SK-N-SH treated with all-trans-retinoic acid at 6 μM for 48 hours (cell line): ENCODE measurements around the gene BUB1B.

Source experiments
- ATAC-seq: fragments of 200-7000 bp; cut with Tn5 transposase; 3 replicates; pipeline ENCODE4 v1.9.1; 2020; ENCODE audit warnings: mild to moderate bottlenecking, moderate library complexity
- ARNTL ChIP-seq: fragments of 450-650 bp; formaldehyde crosslinking; IDR thresholded peaks from 2 replicates; pipeline ENCODE4 v1.5.0; 2020; ENCODE audit warnings: low read depth, mild to moderate bottlenecking, moderate library complexity, borderline replicate concordance
- CREB5 ChIP-seq: fragments of 250-450 bp; sonication (Bioruptor Pico); IDR thresholded peaks from 2 replicates; pipeline ENCODE4 v1.5.1; 2020; ENCODE audit warnings: low read depth, mild to moderate bottlenecking, moderate library complexity
- CSDC2 ChIP-seq: fragments of 250-450 bp; sonication (Bioruptor Pico); IDR thresholded peaks from 2 replicates; pipeline ENCODE4 v1.5.0; 2020; ENCODE audit warnings: mild to moderate bottlenecking, moderate library complexity
- CSRNP3 ChIP-seq: fragments of 250-450 bp; sonication (Bioruptor Pico); IDR thresholded peaks from 2 replicates; pipeline ENCODE4 v1.5.1; 2021; ENCODE audit warnings: mild to moderate bottlenecking, moderate library complexity
- ESRRG ChIP-seq: fragments of 250-450 bp; sonication (Bioruptor Pico); IDR thresholded peaks from 2 replicates; pipeline ENCODE4 v1.6.1; 2021; ENCODE audit warnings: mild to moderate bottlenecking
- GLIS3 ChIP-seq: fragments of 250-450 bp; sonication (Bioruptor Pico); IDR thresholded peaks from 2 replicates; pipeline ENCODE4 v1.5.0; 2020; ENCODE audit warnings: mild to moderate bottlenecking, moderate library complexity
- ISL1 ChIP-seq: fragments of 250-450 bp; sonication (Bioruptor Pico); IDR thresholded peaks from 2 replicates; pipeline ENCODE4 v2.1.2; 2022; ENCODE audit warnings: mild to moderate bottlenecking, moderate library complexity
- PATZ1 ChIP-seq: fragments of 250-450 bp; sonication (Bioruptor Pico); IDR thresholded peaks from 2 replicates; pipeline ENCODE4 v1.8.0; 2020; ENCODE audit warnings: mild to moderate bottlenecking, moderate library complexity, borderline replicate concordance
- PPARA ChIP-seq: fragments of 250-450 bp; sonication (Bioruptor Pico); IDR thresholded peaks from 2 replicates; pipeline ENCODE4 v1.5.0; 2020; ENCODE audit warnings: mild to moderate bottlenecking, borderline replicate concordance
- RARB ChIP-seq: fragments of 250-450 bp; sonication (Bioruptor Pico); IDR thresholded peaks from 2 replicates; pipeline ENCODE4 v1.8.0; 2021; ENCODE audit warnings: mild to moderate bottlenecking, moderate library complexity
- SNAI2 ChIP-seq: fragments of 250-450 bp; sonication (Bioruptor Pico); IDR thresholded peaks from 2 replicates; pipeline ENCODE4 v1.5.0; 2020; ENCODE audit warnings: mild to moderate bottlenecking, moderate library complexity
- TCF4 ChIP-seq: fragments of 250-450 bp; sonication (Bioruptor Pico); IDR thresholded peaks from 2 replicates; pipeline ENCODE4 v1.8.0; 2021; ENCODE audit warnings: mild to moderate bottlenecking, moderate library complexity, borderline replicate concordance
- TOX ChIP-seq: fragments of 250-450 bp; sonication (Bioruptor Pico); IDR thresholded peaks from 2 replicates; pipeline ENCODE4 v1.8.0; 2021; ENCODE audit warnings: mild to moderate bottlenecking, moderate library complexity, borderline replicate concordance
- ZC3H10 ChIP-seq: fragments of 250-450 bp; sonication (Bioruptor Pico); IDR thresholded peaks from 2 replicates; pipeline ENCODE4 v1.5.1; 2021; ENCODE audit warnings: mild to moderate bottlenecking, moderate library complexity
- ZFP3 ChIP-seq: fragments of 250-450 bp; sonication (Bioruptor Pico); IDR thresholded peaks from 2 replicates; pipeline ENCODE4 v1.5.0; 2020; ENCODE audit warnings: mild to moderate bottlenecking, moderate library complexity
- ZFP30 ChIP-seq: fragments of 450-650 bp; formaldehyde crosslinking; IDR thresholded peaks from 2 replicates; pipeline ENCODE4 v1.5.0; 2022; ENCODE audit warnings: mild to moderate bottlenecking, moderate library complexity
- ZNF565 ChIP-seq: fragments of 450-650 bp; formaldehyde crosslinking; conservative IDR thresholded peaks from 2 replicates; pipeline ENCODE4 v1.5.0; 2020; ENCODE audit warnings: low read depth, mild to moderate bottlenecking, moderate library complexity
- ZNF70 ChIP-seq: fragments of 450-650 bp; formaldehyde crosslinking; IDR thresholded peaks from 2 replicates; pipeline ENCODE4 v1.5.0; 2020; ENCODE audit warnings: mild to moderate bottlenecking, moderate library complexity
- TF ChIP-seq, protein P1 (sequence below): fragments of 250-450 bp; sonication (Bioruptor Pico); IDR thresholded peaks from 2 replicates; pipeline ENCODE4 v1.8.0; 2021; ENCODE audit warnings: low read depth, mild to moderate bottlenecking, moderate library complexity, borderline replicate concordance

The BUB1B gene

DNA sequence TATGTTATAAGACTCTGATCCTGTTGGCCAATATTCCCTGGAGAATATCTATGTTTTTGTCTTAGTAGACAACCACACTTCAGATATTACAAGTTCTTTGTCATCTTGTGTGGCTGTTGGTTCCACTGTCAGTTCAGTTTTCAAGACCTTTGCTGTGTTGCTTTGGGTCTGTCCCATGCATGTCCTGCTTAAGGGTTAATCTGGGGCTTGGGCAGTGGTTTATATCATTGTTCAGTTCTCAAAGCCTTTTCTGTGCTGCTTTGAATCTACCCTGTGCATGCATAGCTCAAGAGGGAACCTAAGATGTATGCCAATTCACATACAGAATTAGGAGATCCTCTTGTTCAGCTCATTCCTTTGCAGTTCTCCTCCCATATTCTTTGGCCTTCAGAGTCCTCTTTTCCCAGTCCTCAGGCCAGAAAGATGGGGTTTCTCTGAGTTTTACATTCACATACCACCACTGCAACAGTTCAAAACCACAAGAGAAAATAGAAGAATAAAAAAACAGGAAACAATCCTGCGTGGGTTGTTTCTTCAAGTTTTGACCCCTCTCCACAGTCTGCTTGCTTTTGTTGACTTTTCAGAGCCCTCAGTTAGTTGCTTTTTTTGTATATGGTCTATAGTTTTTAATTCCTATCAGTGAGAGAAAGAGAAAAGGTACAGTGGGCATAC lies 21.6 kb downstream of the BUB1B start:
- ATAC-seq: no peak
- TF ChIP-seq TOX (CRISPR knock-in tag) (no peak), GLIS3 (CRISPR knock-in tag) (no peak), TCF4 (CRISPR knock-in tag) (no peak), ZC3H10 (CRISPR knock-in tag) (no peak), SNAI2 (no peak), CREB5 (CRISPR knock-in tag) (no peak), CSRNP3 (no peak)

- ATAC-seq: no peak
- no peak for TF ChIP-seq PATZ1
- TF ChIP-seq, all 23 proteins: peak for 0
These were observed 23.0 kb downstream of the BUB1B start for GRCh38 chr15:40183636-40184463.

- TF ChIP-seq ARNTL: no peak
- TF ChIP-seq, protein P1, sequence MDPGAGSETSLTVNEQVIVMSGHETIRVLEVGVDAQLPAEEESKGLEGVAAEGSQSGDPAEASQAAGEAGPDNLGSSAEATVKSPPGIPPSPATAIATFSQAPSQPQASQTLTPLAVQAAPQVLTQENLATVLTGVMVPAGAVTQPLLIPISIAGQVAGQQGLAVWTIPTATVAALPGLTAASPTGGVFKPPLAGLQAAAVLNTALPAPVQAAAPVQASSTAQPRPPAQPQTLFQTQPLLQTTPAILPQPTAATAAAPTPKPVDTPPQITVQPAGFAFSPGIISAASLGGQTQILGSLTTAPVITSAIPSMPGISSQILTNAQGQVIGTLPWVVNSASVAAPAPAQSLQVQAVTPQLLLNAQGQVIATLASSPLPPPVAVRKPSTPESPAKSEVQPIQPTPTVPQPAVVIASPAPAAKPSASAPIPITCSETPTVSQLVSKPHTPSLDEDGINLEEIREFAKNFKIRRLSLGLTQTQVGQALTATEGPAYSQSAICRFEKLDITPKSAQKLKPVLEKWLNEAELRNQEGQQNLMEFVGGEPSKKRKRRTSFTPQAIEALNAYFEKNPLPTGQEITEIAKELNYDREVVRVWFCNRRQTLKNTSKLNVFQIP (CRISPR knock-in tag): no peak
- no peak for TF ChIP-seq ISL1 (CRISPR knock-in tag)
- TF ChIP-seq CSDC2 (CRISPR knock-in tag): no peak
- TF ChIP-seq ZNF70 (CRISPR knock-in tag): no peak
- TF ChIP-seq RARB: no peak
- no peak for TF ChIP-seq PPARA (CRISPR knock-in tag)
- TF ChIP-seq ZNF565 (CRISPR knock-in tag): no peak
- no peak for TF ChIP-seq ESRRG
- TF ChIP-seq GLIS3 (CRISPR knock-in tag): no peak
- no peak for TF ChIP-seq TCF4 (CRISPR knock-in tag)
- no peak for TF ChIP-seq ZFP30 (CRISPR knock-in tag)
- TF ChIP-seq CREB5 (CRISPR knock-in tag): no peak
- TF ChIP-seq ZFP3: no peak
- no peak for TF ChIP-seq CSRNP3
- peak; percentile 16; the same call in 1 of the 3 replicates for ATAC-seq
These were observed 29.7 kb downstream of the BUB1B start for GRCh38 chr15:40190591-40190990.
